HEK293 (cell line): ENCODE results near the gene PHACTR2.

Source experiments
- SP7 ChIP-seq: fragments of 450-650 bp; formaldehyde crosslinking; IDR thresholded peaks from 2 replicates; pipeline ENCODE4 v1.5.1; 2016; ENCODE audit warnings: missing biosample characterization, missing genetic modification characterization
- ZNF549 ChIP-seq: fragments of 450-650 bp; IDR thresholded peaks from 2 replicates; pipeline ENCODE4 v1.5.1; 2018; ENCODE audit warnings: missing biosample characterization, missing genetic modification characterization, mild to moderate bottlenecking, inconsistent platforms, moderate library complexity
- ZNF654 ChIP-seq: fragments of 450-650 bp; formaldehyde crosslinking; IDR thresholded peaks from 2 replicates; pipeline ENCODE4 v1.5.1; 2016; ENCODE audit warnings: low read depth, missing biosample characterization, missing genetic modification characterization
- TF ChIP-seq, protein P1 (sequence below): fragments of 450-650 bp; formaldehyde crosslinking; IDR thresholded peaks from 2 replicates; pipeline ENCODE4; 2016; ENCODE audit warnings: missing biosample characterization, missing genetic modification characterization

PHACTR2 gene

DNA sequence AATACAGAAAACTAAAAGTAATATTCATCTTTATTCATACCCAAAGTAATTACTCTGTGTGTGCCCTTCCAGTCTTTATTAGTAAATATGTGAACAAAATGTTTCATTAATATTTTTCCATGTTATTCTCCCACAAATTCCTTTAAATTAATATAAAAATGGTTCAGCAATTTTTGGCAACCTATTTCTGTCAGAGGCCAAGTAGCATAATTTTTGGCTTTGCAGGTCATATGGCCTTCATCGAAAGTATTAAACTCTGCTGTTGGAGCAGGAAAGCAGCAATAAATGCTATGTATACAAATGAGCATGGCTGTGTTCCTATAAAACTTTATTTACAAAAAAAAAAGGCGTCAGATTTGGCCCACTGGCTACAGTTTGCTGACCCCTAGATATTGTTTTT lies 202.6 kb downstream of the PHACTR2 start (continued):
- no peak for TF ChIP-seq ZNF654 (tag by site-specific recombination)
- no peak for TF ChIP-seq ZNF549 (tag by site-specific recombination)
- TF ChIP-seq SP7 (tag by site-specific recombination): no peak
- TF ChIP-seq, protein P1, sequence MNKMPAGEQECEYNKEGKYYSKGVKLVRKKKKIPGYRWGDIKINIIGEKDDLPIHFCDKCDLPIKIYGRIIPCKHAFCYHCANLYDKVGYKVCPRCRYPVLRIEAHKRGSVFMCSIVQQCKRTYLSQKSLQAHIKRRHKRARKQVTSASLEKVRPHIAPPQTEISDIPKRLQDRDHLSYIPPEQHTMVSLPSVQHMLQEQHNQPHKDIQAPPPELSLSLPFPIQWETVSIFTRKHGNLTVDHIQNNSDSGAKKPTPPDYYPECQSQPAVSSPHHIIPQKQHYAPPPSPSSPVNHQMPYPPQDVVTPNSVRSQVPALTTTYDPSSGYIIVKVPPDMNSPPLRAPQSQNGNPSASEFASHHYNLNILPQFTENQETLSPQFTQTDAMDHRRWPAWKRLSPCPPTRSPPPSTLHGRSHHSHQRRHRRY (tag by site-specific recombination): no peak
- TF ChIP-seq, all 188 proteins: peak for 0
